KBM-7 (cell line): ENCODE measurements around the gene SFXN5.

Source experiments
- DNase-seq: peaks from one replicate; pipeline ENCODE4 v3.0.0-alpha.2; 2015
- in situ Hi-C: fragments of 300-500 bp; cut with MboI; formaldehyde crosslinking; loops from 2 replicates; pipeline ENCODE4 v1.14.3; 2020; ENCODE audit warnings: low sequenced_read_pairs, low pct_unique_long_range_greater_than_20kb, mixed read lengths

SFXN5 gene

DNA sequence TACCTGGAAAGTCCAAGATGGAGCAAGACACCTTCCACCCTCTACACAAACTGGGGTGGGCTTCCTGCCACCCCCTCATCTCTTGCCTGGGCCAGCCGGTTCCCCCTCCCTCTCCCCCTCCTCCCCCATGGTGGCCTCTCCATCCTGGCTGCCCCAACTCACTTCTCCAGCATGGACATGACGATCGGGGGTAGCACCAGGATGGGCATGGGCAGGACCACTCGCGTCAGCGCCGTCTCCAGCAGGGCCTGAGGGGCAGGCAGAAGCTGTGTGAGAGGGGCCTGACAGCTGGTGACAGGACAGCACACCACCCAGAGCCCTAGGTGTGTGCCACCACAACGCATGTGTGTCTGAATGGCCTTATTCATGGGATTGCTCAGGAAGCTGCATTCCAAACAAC, 103.2 kb downstream of the SFXN5 start:
- in situ Hi-C loops = no loop called here
- no peak for DNase-seq

DNA sequence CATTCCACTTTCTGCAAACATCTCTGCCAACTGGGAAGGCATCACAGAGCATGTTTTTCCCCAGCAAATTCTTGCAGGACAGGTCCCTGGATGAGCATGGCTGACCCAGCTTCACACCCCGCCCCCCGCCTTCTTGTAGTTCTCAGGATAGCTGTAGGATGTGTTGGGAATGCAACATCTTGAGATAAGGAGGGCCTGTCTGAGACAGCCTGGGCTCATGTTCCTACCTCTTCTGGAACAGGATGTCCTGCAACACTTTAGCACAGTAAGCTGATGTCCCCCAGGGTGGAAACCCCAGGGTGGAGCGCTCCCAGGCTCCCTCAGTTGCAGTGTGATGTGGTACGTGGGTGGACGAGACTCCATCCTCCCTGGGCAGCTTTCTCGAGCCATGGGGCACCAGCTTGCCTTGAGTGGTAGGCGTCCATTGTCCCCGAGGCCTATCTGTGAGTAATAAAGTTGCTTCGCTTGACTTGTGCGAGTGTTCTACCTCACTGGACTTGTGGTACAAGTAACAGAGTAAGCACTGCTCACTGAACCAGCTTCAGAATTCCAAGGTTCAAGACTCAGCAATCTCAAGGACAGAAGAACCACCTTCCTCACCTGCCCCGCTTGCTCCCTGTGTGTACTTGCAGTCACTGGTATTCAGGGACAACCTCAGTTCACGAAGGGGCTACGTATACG, 105.6 kb downstream of the SFXN5 start:
- in situ Hi-C loops = no loop called here

GRCh38 chr2:72965016-72965415, 106.5 kb downstream of the SFXN5 start:
- DNase-seq = no peak
- in situ Hi-C loops = no loop called here

More for the DNA sequence above, 105.6 kb downstream of the SFXN5 start:
- no peak for DNase-seq

DNA sequence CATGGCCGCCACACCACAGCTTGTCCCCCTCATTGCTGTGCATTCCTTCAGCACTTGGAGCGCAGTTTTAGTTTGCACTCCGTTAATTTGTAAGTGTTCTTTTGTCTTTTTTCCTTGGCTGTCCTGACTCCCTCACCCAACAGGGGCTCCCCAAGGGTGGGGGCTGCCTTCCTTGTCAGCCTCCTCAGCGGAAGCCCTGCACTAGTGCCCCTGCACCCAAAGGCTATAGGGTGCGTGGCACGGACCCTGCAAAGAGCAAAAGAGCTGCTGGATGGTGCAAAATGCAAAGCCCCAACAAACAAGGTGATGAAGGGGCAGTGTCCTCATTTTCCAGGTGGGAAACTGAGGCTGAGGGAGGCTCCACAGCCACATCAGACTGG, 107.4 kb downstream of the SFXN5 start:
- in situ Hi-C loops = no loop called here
- no peak for DNase-seq

DNA sequence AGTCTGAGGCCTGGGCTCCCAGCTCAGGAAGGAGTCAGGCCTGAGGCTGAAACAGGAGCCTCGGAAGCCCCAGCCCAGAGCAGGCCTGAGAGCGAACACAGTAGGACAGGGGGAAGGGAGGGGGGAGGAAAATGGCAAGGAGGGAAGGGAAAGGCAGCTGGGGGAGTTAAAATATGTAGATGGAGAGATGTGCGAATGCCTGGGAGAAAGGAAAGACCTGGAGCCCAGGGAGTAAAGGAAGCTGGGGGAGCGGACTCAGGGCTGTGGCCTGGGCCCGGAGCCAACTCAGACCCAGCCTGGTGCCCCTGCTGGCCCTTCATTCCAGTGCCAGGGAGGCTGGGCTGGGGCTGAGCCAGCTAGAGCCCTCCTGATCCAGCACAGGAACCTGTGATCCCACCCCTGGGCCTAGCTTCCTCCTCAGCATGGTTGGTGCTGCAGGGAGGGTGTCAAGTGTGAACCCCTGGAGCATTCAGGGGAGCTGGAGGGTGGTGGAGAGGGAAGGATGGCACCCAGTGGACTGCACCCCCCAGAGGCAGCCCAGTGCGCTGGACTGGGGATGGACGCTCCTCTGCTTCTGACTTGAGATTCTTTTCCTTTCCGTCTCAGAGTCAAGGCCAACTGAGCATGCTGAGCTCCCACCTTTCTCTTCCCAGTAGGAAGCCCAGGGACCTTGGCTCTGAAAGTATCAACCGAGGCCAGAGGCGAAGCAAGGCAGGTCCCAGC, 107.9 kb downstream of the SFXN5 start:
- no peak for DNase-seq
- in situ Hi-C loops = no loop called here

- in situ Hi-C loops = no loop called here
- DNase-seq = no peak
Measured at GRCh38 chr2:72962911-72963310, 108.6 kb downstream of the SFXN5 start.

GRCh38 chr2:72961853-72962468, 109.6 kb downstream of the SFXN5 start:
- in situ Hi-C loops = no loop called here
- DNase-seq = peak; percentile 14

DNA sequence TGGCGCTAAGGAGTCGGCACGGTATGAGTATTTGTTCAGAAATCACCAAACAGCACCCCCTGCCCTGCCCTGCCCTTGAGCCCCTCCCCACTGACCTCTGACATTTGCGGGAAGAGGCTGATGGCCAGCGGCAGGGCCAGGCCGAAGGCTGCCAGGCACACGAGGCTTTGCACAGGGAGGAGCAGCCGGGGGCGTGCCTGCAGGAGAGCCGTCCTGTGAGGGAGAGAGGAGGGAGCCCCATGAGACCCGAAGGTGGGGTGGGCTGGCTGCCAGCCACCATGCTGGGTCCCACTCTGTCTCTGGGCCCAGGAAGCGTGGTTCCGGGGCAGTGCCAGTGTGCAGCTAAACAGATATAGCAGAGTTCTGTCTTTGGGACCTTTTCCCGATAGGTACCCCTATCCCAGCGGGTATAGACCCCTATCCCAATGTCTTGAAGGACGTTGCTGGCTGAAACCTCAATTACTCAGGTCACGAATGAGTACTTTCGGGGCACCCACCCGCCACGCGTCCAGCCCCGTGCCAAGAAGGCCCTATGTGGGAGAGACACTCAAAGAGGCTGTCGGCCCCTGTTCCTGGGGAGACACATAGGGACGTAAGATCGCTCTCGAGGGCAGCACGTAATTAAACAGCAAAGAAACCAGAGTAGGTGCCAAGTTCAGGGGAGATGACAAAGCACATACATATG, 110.3 kb downstream of the SFXN5 start:
- in situ Hi-C loops = no loop called here
- no peak for DNase-seq

- in situ Hi-C loops = no loop called here
- DNase-seq = no peak
Measured at GRCh38 chr2:72959995-72960981, 111.2 kb downstream of the SFXN5 start.

GRCh38 chr2:72959554-72959953, 112.0 kb downstream of the SFXN5 start:
- no peak for DNase-seq
- in situ Hi-C loops = no loop called here

DNA sequence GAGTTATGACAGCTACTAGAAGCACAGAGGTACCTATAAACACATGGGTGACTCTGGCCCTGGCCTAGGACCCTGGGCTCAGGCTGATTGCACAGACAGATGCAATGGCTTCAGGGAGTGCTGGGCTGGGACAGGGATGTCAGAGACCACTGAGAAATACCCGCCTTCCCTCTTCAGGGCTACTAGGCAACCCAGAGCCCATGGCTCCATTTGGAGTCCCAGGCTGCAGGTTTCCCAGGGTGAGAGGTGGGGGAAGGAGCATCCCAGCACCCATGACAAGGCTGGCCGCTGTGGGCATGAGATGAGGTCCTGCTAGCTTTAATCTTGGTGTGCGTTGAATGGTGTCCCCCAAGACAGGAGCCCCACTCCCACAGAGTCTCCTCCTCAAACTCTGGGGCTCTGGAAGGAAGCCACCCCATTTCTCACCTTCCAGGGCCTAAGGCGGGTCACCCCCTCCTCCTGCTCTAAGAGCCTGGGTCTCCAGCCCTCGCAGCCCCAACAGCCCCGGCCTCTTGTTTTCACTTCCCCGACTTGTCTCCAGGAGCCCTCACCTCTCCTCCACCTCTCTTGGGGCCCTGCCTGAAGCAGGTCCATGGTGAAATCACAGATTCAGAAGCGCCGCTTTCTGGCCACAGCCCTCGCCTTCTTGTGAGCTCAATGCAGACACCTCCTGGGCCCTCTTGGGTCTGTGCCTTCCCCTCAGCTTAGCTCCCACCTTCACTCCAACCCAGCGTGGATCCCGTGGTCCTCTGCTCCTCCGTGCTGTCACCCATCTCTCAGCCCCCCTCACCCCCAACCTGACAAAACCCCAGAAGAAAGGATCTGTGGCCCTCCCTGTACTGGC, 112.7 kb downstream of the SFXN5 start:
- in situ Hi-C loops = no loop called here

DNA sequence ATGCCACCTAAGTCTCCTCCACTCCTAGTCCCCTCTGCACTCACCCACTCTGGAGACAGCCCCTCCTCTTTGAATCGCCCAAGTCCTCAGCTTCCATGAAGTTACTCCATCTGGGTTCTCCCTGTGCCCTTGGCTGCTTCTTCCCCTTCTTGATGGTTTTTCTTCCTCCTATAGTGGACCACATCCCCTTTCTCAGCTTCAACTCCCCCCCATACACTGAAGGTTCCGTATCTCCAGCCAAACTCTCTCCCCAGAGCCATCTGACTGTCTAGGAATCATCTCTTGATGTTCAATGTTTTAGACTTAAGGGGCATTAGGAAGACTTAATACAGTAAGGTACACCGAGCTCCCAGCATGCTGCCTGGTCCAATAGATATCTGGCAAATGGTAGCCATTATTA, 114.6 kb downstream of the SFXN5 start:
- in situ Hi-C loops = no loop called here
- no peak for DNase-seq

More for the DNA sequence above, 112.7 kb downstream of the SFXN5 start:
- no peak for DNase-seq

- no peak for DNase-seq
Measured at GRCh38 chr2:72956050-72956395, 115.5 kb downstream of the SFXN5 start.

DNA sequence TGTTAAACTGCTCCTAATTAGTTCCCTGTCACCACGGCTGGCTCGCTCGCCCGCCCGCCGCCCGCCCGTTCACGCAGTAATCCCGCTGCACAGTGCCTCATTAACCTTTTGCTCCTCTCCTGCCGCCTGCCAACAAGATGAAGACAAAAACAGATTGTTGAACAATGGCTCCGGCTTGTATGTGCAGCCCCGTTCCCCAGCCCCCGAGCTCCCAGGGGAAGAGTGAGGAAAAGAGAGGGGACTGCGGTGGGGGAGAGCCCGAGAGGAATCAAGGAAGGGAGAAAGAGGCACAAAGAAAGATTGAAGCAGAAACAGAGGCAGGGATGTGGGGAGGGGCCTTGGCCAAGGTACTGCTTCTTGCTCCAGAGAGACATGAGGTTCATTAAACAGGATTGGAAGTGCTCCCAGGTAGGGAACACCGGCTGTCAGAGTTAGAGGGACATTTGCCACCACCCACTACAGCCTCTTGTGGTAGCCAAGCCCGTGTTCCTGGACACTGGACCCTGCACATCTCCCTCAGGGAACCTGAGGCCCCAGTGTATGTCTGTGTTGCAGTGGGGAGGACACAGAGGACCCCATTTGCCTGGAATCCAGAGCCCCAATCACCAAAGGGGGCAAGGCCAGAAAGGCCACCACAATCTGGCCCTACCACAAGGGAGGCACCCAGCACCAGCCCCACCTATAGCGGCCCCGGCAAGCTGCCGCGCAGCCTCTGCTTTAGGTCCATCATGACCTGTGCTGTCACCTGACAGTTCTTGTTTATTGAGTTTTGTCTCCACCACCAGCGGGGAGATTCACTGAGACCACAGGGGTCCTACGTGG, 116.1 kb downstream of the SFXN5 start:
- in situ Hi-C loops = no loop called here
- no peak for DNase-seq

More at GRCh38 chr2:72956050-72956395, 115.5 kb downstream of the SFXN5 start:
- in situ Hi-C loops = no loop called here

DNA sequence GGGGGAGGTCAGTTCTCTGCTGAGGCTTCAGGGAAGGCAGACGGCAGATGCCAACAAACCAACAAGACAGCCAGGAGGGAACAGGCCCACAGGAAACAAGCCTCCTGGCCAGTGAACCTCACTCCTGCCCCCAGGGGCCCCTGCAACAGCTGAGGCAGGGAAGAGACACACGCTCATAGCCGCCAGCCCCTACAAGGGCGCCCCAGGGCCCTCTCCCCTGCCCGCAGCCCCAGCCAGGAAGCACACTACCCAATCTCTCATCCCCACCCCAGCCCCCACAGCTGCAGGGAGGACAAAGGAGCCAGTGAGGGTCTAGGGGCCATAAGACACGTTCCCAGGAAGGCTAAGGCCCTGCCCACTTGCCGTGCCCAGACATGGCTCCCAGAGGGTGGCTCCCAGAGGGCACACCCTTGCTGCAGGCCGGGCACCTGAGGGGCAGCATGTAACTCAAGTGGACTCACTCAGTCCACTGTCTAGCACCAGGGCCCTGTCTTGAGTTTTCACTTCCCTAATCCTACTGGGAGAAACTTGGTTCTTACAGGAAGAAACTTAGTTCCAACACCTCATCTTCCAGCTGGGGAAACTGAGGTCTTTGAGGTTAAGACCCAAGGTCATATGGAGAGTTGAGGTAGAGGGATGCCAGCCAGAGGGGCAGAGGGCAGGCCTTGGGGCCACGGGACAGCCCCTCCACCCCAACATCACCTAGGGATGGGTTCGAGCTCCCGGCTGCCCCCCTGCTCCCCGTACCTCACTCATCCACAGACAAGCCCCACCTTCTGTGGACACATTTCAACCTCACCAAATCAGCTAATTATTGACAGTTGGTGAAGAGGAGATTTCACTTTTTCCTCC, 116.9 kb downstream of the SFXN5 start:
- in situ Hi-C loops = no loop called here
- DNase-seq = no peak

DNA sequence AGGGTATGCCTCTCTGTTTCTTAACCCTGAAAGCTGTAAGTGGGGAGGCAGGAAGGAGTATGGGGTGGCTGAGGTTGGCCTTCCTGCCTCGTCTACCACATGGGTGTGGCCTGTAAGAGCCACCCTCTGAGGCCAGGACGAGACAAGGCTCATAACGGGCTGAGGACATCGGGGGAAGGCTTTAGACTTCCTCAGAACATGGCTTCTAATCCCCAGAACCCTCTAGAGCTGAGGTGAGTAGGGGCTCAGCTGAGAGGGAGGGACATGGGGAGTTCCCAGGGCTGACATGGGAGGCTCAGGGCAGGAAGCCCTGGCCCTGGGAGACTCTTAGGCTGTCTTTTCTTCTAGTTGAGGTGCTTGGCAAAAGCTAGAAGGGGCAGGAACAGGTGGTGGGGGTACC, 117.5 kb downstream of the SFXN5 start:
- in situ Hi-C loops = no loop called here
- no peak for DNase-seq
